Posterior cingulate gyrus (tissue), 11 donors: Measurements from ENCODE around the gene PARVG.

Source experiments
- DNase-seq, 10 donors: peaks; one replicate each; pipeline versions ENCODE4 v3.0.0 to v3.0.0-alpha.2; 2020 to 2021; ENCODE audit warnings: mixed read lengths in 3 of 10
- intact Hi-C: fragments of 100-400 bp; cut with DNase I; formaldehyde crosslinking; loops from one replicate; pipeline ENCODE4 v1.15.1; 2023

Gene PARVG

DNA sequence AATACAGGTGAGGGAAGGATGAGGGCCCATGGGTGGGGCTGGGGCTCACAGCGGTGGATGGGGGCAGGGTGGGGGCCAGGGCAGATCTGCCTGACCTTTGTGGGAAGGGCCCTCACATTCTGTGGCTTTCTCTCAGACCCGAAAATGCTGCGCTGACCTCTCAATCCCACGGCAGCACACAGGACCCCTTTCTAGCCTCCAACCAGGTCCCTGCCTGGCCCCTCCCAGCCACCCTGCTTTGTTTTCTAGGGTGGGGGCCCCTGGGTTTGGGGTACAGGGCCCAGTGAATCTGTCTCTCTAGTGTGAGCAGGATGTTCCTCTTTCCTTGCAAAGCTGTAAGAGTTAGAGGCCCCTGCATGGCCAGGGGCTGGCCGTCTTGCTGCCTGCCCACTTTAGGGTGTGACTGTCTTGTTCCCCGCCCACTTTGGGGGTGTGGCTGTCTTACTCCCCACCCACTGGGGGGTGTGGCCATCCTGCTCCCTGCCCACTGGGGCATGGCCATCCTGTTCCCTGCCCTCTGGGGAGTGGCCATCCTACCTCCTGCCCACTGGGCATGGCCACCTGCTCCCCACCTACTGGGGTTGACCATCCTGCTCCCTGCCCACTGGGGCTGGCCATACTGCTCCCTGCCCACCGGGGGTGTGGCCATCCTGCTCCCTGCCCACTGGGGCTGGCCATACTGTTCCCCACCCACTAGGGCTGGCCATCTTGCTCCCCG, 11.5 kb downstream of the PARVG start:
- DNase-seq, result peak in 3 of 10 donors; percentile 1 to 81 (median 79)
- intact Hi-C loops, result no loop called here

DNA sequence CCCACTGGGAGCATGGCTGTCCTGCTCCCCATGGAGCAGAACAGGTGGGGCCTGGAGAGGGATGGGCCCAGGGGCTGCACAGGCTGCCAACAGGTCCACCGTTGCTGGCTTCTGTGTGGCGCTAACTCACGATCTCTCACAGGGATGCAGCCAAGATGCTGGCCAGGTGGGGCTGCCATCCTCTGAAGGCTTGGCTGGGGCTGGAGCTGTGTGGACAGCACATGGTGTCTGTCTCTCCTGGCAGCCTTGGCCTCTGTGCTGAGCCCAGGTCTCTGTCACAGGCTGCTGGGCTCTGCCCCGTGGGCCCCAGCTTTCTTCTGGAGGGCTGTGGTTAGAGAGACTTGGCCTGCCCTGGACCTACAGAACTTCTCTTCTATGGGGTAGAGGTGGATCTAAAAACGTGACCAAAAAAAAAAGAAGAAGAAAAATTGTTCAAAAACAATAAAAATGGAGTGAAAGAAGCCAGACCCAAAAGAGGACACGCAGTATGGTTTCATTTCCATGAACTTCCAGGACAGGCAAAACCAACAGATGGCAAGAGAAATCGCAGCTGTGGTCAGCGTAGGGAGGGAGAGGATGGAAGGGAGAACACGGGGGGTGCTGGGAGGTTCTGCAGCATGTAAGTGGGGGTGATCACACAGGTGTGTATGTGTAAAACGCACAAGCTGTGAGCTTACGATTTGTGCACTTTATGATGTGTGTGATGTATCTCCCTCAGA, 12.2 kb downstream of the PARVG start:
- DNase-seq, result peak in 2 of 10 donors; percentile 77 to 79
- intact Hi-C loops, result no loop called here

DNA sequence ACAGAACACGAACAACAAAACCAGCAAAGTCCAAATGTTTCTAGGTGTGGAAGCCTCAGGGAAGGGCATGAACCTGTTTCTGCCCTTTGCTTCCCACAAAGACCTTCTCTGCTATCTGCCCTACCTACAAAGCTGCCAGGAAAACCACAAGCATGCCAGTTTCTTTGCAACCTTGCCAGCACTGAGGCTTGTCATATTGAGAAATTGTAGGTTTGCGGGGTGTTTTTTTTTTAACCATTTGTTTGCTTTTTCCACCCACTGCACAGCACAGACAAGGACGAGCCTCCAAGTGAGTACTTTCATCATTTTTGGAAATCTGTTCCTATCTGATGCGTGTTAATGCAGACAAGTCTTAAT, 12.8 kb downstream of the PARVG start:
- DNase-seq, result no peak
- intact Hi-C loops, result no loop called here

DNA sequence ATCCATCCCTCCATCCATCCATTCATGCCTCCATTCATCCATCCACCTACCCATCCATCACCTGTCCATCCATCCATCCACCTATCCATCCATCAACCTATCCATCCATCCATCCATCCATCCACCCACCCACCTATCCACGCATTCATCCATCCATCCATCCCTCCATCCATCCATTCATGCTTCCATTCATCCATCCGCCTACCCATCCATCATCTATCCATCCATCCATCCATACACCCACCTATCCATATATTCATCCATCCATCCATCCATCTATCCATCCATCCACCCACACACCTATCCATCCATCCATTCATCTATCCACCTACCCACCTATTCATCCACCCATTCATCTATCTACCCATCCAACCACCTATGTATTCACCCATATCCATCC, 13.8 kb downstream of the PARVG start:
- DNase-seq, result no peak
- intact Hi-C loops, result no loop called here

DNA sequence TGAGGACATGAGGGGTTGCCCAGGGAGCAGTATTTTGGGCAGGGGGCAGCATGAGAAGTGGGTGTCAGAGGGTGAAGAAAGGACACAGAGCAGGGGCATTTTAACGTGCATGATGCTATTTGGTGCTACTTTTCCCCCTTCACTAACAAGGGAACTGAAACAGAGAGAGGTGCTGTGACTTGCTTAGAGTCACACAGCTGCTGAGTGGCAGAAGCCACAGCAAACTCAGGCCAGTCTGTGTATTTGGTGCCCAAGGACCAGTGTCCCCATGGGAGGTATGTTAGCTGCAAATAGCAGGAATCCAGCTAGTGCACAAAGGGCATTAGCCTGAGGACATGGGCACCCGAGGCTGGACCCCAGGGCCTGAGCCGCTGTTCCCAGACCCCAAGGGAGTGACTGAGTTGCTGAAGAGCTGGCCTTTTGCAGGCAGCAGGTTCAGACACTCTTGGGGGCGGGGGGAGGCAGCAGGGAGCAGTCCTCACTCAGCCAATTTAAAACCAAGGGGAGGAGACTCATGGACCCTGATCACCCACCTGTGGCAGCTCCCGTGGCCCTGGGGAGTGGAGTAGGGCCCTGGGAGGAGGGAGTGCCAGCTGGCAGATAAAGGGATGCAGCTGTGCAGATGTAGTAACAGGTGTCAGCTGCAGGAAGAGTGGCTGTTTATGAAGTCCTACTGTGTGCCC, 14.6 kb downstream of the PARVG start:
- peak in 3 of 10 donors; percentile 4 to 62 (median 59) for DNase-seq
- intact Hi-C loops, result no loop called here

DNA sequence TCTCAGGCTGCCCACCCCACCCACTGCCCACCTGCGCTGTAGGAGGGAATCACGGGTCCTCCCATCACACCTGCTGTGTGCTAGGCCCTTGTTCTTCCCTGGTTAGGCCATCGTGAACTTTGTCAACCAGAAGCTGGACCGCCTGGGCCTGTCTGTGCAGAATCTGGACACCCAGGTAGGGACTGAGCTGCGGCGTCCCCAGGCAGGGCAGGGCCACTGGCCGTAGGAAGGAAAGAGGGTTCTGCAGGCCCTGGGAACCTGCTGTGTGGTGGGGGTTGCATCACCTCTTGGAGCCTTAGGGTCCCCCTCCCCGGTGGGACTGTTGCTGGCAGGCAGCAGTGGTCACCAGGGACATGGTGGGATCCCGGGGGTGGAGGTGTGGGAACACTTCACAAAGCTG, 15.5 kb downstream of the PARVG start:
- DNase-seq, result peak in 3 of 10 donors; percentile 1 to 71 (median 64)

DNA sequence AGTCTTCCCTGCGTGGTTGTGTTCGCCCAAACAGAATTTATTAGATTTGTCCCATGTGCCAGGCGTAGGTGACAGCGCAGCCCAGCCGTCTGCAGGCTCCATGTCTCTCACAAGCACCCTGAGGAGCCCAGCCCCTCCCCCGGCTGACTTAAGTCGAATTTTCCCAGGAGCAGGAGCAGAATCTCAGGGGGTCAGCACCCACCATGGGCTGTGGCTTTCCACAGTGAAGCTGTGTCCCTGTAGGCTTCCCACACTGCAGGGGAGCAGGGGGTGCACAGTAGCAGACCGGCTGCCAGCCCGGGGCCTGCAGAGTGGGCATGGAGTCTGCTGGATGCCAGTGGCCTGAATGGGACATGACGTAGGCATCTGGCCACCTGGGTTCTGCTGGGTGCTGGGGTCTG, 16.0 kb downstream of the PARVG start:
- DNase-seq, result peak in 3 of 10 donors; percentile 5 to 81 (median 80)
- intact Hi-C loops, result no loop called here

More for the DNA sequence above, 15.5 kb downstream of the PARVG start:
- intact Hi-C loops, result no loop called here

DNA sequence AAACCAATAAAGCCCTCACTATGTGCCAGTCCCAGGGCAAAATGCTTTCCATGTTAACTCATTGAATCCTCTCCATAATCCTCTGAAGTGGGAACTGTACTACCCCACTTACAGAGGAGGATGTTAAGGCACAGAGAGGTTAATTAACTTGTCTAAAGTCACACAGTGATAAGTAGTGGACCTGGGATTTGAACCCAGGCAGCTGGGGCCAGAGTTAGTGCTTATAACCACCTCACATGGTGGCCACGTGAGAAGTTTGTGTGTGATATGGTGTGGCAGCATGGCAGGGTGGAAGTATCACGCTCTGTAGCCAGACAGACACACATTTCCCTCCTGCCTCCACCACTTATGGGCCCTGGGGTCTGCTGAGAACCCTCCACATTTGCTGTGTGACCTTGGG, 16.5 kb downstream of the PARVG start:
- peak in 3 of 10 donors; percentile 0 to 30 (median 12) for DNase-seq
- intact Hi-C loops, result no loop called here

DNA sequence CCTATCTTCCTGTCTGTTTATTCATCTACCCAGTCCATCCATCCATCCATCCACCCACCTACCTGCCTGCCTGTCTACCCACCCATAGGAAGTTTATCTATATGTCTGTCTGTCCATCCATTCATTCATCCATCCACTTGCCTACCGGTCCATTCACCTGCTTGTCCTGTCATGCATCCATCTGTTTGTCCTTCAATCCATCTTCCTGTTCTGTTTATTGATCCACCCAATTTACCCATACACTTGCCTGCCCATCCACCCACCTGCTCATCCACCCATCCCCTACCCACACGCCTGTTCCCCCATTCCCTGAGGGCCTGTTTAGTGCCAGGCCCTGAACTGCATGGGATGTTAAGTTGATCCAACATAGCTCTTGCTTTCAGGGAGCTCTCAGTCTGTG, 18.4 kb downstream of the PARVG start:
- peak in 1 of 10 donors; percentile 22 for DNase-seq
- intact Hi-C loops, result no loop called here

DNA sequence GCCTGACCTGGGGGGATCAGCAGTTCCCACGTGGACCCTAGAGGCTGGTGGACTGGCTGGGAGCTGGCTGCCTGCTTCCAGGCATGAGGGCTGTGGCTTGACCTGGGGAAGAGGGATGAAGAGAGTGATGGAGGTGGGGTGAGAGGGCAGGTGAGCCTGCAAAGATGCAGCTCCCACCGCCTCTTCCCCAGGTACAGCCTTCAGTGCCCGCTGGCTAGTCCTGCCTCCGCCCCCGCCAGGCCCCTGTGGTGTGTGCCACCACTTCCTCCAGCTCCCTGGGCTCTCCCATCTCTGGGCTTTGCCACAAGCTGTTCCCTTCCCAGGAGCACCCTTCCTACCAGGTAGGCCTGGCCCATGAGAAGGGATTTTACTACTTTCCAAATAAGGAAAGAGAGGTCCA, 19.1 kb downstream of the PARVG start:
- intact Hi-C loops, result no loop called here
- peak in 3 of 10 donors; percentile 4 to 74 (median 61) for DNase-seq

DNA sequence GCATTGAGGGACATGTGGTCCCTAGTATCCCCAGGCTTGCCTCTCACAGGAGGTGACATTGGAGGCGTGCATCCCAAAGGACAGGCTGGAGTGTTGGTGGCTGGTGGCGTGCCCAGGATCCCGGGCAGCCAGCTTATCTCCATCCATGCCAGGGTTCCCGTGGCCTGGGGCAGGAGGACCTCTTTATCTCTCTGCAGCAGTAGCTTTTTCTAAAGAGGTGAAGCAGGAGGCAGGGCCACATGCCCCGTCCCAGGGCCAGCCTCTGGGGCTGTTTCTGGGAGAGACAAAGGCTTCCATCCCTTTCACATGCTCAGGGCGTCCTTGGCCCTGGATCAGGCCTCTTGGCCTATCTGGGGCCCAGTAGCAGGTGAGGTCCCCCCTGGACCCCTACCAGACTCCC, 19.7 kb downstream of the PARVG start:
- intact Hi-C loops, result no loop called here
- DNase-seq, result peak in 2 of 10 donors; percentile 67 to 73

DNA sequence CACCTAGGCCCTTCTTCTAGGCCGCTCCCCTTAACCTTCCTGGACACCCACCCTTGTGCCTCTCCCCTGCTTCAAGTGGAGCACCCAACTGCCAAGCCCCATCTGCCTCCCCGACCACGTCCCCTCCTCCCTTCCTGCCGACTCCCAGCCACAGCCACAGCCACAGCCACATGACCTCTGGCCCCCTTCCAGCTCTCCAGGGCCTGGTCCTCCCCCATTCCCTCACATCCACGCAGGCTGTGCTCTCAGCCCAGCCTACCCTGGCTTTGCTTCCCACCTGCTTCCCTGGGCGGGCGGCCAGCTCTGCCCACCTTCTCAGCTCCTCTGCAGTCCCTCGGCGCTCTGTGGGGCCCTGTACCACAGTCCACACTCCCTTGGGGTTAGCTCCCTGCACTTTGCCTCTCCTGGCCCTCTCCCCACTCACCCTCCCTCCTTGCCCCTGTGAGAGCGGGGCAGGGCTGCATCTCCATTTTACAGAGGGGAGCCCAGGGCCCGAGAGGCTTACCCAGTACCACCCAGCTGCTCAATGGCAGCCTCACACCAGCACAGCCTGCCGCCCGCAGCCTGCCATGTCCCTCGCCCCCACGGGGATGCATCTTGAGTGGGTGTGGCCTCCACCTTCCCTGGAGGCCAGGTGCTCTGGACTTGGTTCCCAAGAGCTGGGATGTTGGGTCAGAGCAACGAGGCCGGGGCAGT, 20.3 kb downstream of the PARVG start:
- intact Hi-C loops, result no loop called here
- peak in 3 of 10 donors; percentile 6 to 80 (median 75) for DNase-seq

DNA sequence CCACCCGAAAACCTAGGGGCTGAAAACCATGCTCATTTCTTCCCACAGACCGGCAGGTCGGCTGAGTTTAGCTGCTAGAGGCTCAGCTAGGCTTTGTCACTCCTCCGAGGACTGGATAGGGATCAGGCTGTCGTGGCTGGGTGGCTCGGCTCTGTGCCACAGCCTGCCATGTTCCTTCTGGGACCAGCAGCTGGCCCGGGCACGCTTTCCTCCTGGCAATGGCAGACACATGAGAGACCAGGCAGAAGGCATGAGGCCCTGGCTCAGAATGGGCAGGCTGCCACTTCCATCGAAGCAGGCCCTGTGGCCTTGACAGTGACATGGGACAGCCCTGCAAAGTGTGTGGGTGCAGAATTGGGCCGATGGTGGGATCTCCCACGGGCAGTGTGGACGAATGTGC, 20.9 kb downstream of the PARVG start:
- peak in 3 of 10 donors; percentile 8 to 80 (median 79) for DNase-seq
- intact Hi-C loops, result no loop called here

DNA sequence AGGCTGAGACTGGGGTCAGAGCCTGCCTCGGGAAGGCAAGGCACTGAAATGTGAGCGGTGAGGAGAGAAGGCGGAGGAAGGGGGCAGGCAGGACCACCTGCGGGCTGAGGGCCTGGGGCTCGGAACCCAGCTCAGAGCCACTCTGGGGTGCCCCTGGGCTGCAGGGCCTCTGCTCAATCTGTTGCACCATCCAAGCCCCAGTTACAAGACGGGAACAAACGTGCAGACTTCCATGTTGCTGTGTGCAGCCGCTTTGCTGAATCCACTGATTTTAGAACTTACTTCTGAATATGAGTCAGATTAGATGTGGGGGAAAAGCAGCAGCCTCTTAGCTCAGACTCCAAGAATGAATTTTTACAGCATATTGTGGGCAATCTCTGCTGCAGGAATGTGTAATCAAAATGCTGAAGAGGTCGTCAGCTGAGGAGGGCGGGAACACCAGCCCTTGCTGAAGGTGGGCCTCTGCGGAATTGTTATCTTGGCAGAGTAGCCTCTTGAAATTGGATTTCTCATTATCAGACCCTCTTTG, 21.6 kb downstream of the PARVG start:
- DNase-seq, result peak in 3 of 10 donors; percentile 8 to 76 (median 75)
- intact Hi-C loops, result no loop called here

DNA sequence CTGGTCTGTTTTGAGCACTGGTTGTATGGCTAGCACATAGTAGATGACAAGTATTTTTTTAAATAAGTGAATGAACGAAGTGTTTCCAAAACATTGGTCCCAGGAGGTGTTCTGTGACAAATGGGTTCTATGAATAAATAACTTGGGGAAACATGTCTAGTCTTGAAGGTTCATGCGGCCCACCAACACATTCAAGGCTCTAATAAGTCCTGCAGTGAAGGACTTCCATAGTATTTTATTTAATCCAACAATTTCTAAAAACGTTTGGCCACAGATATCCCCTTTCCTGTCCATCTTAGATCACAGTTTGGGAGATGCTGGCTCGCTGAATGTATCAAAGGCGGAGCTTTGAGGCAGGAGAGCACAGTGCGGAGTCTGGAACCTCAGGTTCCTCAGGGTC, 22.5 kb downstream of the PARVG start:
- intact Hi-C loops, result no loop called here
- no peak for DNase-seq

DNA sequence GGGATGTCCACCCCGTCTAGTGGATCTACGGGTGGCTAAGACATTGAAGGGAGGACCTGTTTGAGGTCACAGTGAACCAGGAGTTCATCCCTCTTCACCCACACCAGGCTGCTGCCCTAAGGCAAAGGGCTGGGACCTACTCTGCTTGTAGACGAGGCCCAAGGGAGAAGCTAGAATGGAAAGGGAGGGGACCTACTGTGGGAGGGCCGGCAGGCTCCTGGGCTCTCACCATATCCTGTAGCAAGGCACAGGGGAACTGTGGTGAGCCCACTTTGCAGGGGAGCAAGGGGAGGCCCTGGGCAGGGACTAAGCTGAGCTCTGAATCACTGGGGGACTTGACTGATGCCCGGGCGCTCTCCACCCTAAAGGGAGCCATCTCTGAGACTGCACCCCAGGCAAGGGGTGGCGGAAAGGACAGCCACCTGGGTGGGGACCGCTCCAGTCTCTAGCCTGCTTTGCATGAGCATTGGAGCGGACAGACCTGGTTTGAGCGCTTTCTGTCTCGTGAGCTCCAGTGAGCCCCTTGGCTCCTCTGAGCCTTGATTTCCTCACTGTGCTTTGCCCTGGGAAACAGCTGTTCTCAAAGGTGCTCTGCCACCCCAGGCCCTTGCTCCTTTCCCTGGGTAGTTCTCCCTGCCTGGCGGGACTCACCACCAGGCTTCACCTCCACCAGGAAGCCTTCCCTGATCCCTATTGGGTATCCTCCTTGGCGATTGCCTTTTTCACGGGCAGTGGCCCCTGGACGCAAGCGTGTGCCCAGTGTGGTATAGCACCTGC, 24.2 kb downstream of the PARVG start:
- DNase-seq, result peak in 2 of 10 donors; percentile 3 to 75
- intact Hi-C loops, result no loop called here

DNA sequence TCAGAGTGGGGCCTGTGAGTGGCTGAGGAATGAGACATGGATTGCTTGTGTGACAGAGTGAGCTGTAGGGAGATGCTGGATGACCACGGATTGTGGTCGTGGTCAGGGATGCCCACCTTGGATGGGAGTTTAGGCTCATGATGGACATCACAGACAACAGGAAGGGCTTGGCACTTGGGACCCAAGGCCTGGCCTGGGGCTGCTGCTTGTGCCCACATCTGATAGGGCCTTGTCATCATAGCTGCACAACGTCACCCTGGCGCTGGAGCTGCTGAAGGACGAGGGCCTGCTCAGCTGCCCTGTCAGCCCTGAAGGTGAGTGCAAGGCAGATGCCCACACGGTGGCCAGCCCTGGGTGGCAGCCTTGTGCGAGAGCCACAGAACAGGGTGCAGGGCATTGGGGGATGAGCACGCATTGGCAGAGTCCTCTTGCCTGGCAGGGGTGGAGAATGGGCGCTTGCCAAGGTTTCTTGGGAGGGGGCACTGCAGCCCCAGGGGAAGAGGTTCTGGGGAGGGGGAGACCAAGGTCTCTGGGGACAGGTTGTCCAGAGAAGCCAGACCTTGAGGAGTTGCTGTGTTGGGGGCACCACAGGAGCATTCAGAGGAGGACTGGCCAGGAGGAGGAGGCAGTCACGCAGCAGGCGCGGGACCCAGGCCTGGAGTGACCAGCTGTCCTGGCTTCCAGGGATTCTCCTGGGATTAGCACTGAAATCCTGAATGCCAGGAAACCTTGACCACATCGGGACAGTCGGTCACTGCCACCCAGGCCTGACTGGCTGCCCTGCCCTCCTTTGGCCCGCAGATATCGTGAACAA, 25.0 kb downstream of the PARVG start:
- DNase-seq, result peak in 2 of 10 donors; percentile 56 to 66
- intact Hi-C loops, result no loop called here

DNA sequence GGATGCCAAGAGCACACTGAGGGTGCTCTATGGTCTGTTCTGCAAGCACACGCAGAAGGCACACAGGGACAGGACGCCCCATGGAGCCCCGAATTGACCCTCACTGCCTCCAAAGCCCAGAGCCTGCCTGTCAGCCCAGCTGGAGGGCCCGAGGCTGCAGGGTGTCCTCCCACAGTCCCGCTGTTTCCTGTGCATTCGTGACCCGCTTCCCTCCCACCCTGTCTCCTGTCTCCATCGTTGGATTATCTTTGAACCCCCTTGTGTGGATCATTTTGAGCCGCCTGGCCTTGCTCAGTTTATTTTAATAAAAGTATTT, 25.6 kb downstream of the PARVG start:
- peak in 1 of 10 donors; percentile 72 for DNase-seq

DNA sequence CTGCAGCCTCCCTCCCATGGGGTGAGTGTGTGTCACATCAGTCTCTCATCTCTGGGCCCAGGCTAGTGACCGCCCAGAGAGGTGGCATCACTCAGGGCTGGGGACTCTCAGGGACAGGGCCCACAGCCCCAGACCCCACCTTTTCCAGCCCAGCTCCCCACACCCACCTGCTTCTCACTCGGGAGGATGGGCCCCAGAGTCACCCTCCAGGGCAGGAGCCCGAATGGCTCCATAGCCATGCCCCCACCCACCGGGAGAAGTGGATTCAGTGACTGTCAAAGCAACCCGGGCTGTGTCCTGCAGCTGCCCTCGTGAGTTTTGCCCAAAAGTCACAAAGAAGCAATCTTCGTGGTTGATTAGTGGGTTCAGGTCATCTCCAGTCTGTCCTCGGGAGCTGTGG, 26.0 kb downstream of the PARVG start:
- intact Hi-C loops, result no loop called here

More for the DNA sequence above, 25.6 kb downstream of the PARVG start:
- intact Hi-C loops, result no loop called here

More for the DNA sequence above, 26.0 kb downstream of the PARVG start:
- peak in 1 of 10 donors; percentile 35 for DNase-seq
